ENCODE measurements around the gene PRKCE. TPM values are rescaled to one million over a fixed set of nuclear protein-coding genes. Genes with fewer than 3 reads are reported as not detected.

PRKCE gene
- polyA plus RNA-seq, 1 experiment: 16.7 TPM

GRCh38 chr2:45736757-45737704 is 85.6 kb downstream of the PRKCE start:
- CTCF ChIA-PET: interaction anchor here (0.6 kb wide), 1 partner anchor 458 kb away, joined by 3 read pairs; no protein-coding TSS in a partner anchor
- TF ChIP-seq, protein P1, sequence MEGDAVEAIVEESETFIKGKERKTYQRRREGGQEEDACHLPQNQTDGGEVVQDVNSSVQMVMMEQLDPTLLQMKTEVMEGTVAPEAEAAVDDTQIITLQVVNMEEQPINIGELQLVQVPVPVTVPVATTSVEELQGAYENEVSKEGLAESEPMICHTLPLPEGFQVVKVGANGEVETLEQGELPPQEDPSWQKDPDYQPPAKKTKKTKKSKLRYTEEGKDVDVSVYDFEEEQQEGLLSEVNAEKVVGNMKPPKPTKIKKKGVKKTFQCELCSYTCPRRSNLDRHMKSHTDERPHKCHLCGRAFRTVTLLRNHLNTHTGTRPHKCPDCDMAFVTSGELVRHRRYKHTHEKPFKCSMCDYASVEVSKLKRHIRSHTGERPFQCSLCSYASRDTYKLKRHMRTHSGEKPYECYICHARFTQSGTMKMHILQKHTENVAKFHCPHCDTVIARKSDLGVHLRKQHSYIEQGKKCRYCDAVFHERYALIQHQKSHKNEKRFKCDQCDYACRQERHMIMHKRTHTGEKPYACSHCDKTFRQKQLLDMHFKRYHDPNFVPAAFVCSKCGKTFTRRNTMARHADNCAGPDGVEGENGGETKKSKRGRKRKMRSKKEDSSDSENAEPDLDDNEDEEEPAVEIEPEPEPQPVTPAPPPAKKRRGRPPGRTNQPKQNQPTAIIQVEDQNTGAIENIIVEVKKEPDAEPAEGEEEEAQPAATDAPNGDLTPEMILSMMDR (IDR thresholded peaks at IDR 0.05; ENCODE audit: low read depth, low read length): no peak
- POLR2A ChIA-PET: no interaction called here
- H3K4me3 ChIP-seq (ENCODE audit: low read depth, low read length): no peak overlapping the region
- H3K27me3 ChIP-seq (ENCODE audit: control insufficient read depth, insufficient read depth, low read length): no peaks in the 10 kb centered on the region
- H3K27ac ChIP-seq (ENCODE audit: low read depth, low read length): no peak overlapping the region
- peak; percentile 20 for DNase-seq (ENCODE audit: low read depth, low spot score)
- no peaks in the 10 kb centered on the region for H3K9me3 ChIP-seq (ENCODE audit: control insufficient read depth, insufficient read depth, low read length)

DNA sequence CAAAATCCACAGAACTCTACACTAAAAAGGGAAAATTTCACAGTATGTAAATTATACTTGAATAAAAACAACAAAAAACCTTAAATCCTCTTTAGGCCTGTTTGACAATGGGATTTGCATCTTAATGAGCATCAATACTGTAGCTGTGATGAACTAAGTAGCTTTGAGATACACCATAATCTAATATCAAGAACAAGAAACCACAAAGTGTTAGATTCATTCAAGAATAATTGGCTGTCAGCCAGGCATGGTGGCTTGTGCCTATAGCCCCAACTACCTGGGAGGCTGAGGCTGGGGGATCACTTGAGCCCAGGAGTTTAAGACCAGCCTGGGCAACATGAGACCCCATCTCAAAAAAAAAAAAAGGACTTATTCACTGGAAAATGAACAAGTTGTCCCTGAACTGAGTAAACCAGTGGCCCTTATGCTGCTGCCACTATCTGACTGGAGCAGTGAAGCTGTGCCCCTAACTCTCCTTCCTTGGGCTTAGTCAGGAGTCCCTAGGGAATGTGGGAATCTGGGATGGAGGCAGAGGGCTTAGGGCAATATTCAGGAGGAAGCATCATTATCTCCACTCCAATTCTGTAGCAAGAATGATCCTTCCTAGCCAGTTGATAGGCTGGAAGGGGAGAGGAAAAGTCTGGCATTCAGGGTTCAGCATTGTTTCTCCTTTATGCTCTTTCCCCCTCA is 88.5 kb downstream of the PRKCE start:
- CTCF ChIA-PET: interaction anchor here (0.6 kb wide), 1 partner anchor 28 kb away, joined by 4 read pairs; no protein-coding TSS in a partner anchor

GRCh38 chr2:45741161-45741850 is 89.8 kb downstream of the PRKCE start:
- Histone ChIP-seq H3K9me3 (ENCODE audit: control insufficient read depth, insufficient read depth, low read length) (no peaks in the 10 kb centered on the region), H3K4me3 (ENCODE audit: low read depth, low read length) (no peak overlapping the region), H3K27me3 (ENCODE audit: control insufficient read depth, insufficient read depth, low read length) (no peaks in the 10 kb centered on the region), H3K27ac (ENCODE audit: low read depth, low read length) (no peak overlapping the region)
- DNase-seq (ENCODE audit: low read depth, low spot score): no peak
- CTCF ChIA-PET: interaction anchor here (0.7 kb wide), 1 partner anchor 88 kb away, joined by 3 read pairs; no protein-coding TSS in a partner anchor
- TF ChIP-seq, protein P1 (IDR thresholded peaks at IDR 0.05; ENCODE audit: low read depth, low read length): no peak
- POLR2A ChIA-PET: no interaction called here

More for the DNA sequence above, 88.5 kb downstream of the PRKCE start:
- no peaks in the 10 kb centered on the region for H3K9me3 ChIP-seq (ENCODE audit: control insufficient read depth, insufficient read depth, low read length)
- TF ChIP-seq, protein P1 (IDR thresholded peaks at IDR 0.05; ENCODE audit: low read depth, low read length): no peak
- no peaks in the 10 kb centered on the region for H3K27me3 ChIP-seq (ENCODE audit: control insufficient read depth, insufficient read depth, low read length)
- H3K4me3 ChIP-seq (ENCODE audit: low read depth, low read length): no peak overlapping the region
- POLR2A ChIA-PET: no interaction called here
- no peak for DNase-seq (ENCODE audit: low read depth, low spot score)
- H3K27ac ChIP-seq (ENCODE audit: low read depth, low read length): no peak overlapping the region

GRCh38 chr2:45743531-45744396 is 92.3 kb downstream of the PRKCE start:
- CTCF ChIA-PET: interaction anchor here (0.6 to 2.0 kb wide), 3 partner anchors 35 to 193 kb away, joined by 3 to 5 read pairs (median 5); no protein-coding TSS in a partner anchor
- Histone ChIP-seq H3K27ac (ENCODE audit: low read depth, low read length) (peak overlapping the region; percentile 80), H3K4me3 (ENCODE audit: low read depth, low read length) (peak overlapping the region; percentile 14; the same call in 1 of the 2 replicates), H3K9me3 (ENCODE audit: control insufficient read depth, insufficient read depth, low read length) (no peaks in the 10 kb centered on the region), H3K27me3 (ENCODE audit: control insufficient read depth, insufficient read depth, low read length) (no peaks in the 10 kb centered on the region)
- peak; percentile 63 for DNase-seq (ENCODE audit: low read depth, low spot score)
- POLR2A ChIA-PET: interaction anchor here (0.7 to 1.0 kb wide), 4 partner anchors 16 to 179 kb away, joined by 3 to 8 read pairs (median 4); no protein-coding TSS in a partner anchor
- TF ChIP-seq, protein P1 (IDR thresholded peaks at IDR 0.05; ENCODE audit: low read depth, low read length): 0 out of 2 replicates have a peak, but pooled peaks have one; percentile 2
